Ovary (tissue), 9 donors: ENCODE measurements around the gene ARVCF. TPM values are rescaled to one million over a fixed set of nuclear protein-coding genes. Genes with fewer than 3 reads are reported as not detected.

ENCODE experiments used
- DNase-seq, 5 donors: peaks; one replicate each; pipeline ENCODE4 v3.0.0-alpha.2; 2019 to 2020
- H3K27ac ChIP-seq, 2 donors: fragments of 200-600 bp; one replicate each; pipeline versions ENCODE4 v1.5.1 to v1.8.0; 2019 to 2022
- H3K27me3 ChIP-seq: fragments of 200-600 bp; one replicate; pipeline ENCODE4 v1.8.0; 2022
- H3K36me3 ChIP-seq: fragments of 200-600 bp; sonication (generic); one replicate; pipeline ENCODE4 v1.5.1; 2019
- H3K4me1 ChIP-seq: one replicate; pipeline ENCODE4 v1.8.1; 2013; ENCODE audit warnings: mild to moderate bottlenecking, moderate library complexity; ENCODE audit not compliant: insufficient read depth
- H3K4me3 ChIP-seq: fragments of 200-600 bp; sonication (generic); one replicate; pipeline ENCODE4 v1.5.1; 2017
- H3K9me3 ChIP-seq, 2 donors: fragments of 200-600 bp in 1 of 2; sonication (generic) in 1 of 2; one replicate each; pipeline versions ENCODE4 v1.5.1 to v1.8.1; 2013 to 2019; ENCODE audit warnings: mild to moderate bottlenecking in 1 of 2, moderate library complexity in 1 of 2
- CTCF ChIP-seq, 3 donors: fragments of 450-650 bp in 2 of 3; fragments of 200-600 bp in 1 of 3; IDR thresholded peaks; one replicate each; pipeline versions ENCODE4 v1.5.1 to v1.8.0; 2016 to 2022; ENCODE audit warnings: antibody characterized with exemption in 3 of 3, mild to moderate bottlenecking in 1 of 3
- EP300 ChIP-seq: sonication (generic); formaldehyde crosslinking; IDR thresholded peaks from one replicate; pipeline ENCODE4 v1.6.1; 2017; ENCODE audit warnings: antibody characterized with exemption
- POLR2A ChIP-seq: fragments of 450-650 bp; IDR thresholded peaks from one replicate; pipeline ENCODE4 v1.6.1; 2017; ENCODE audit warnings: antibody characterized with exemption, mild to moderate bottlenecking, moderate library complexity
- WGBS, 3 donors: extraction: QIAGEN DNeasy Blood & Tissue Kit in 1 of 3; methylation state at CpG; one replicate each; pipeline versions ENCODE4 v1.1.5 to v1.1.7; 2013 to 2017; 5-methylcytosine and 5-hydroxymethylcytosine counted together
- intact Hi-C, 4 donors: fragments of 100-400 bp; cut with DNase I; formaldehyde crosslinking; loops; one replicate each; pipeline versions ENCODE4 v1.11.0 to v1.15.1; 2022 to 2023
- polyA plus RNA-seq, 2 donors: library from polyadenylated mRNA; stranded (reverse); fragments of 200-250 nt in 1 of 2; fragments of 350-450 nt in 1 of 2; fragmentation: Illumina TruSeq in 1 of 2; extraction: RNeasy Lipid Tissue Mini Kit (QIAGEN cat#74804) in 1 of 2; gene quantifications; one replicate each; pipeline ENCODE4 v1.2.3, GENCODE V29; 2013 to 2014
- total RNA-seq, 7 donors: library from RNA; depleted of rRNA in 2 of 7; stranded (reverse); fragments of >200 nt in 2 of 7; fragmentation: NEBNext Ultra II Directional in 3 of 7; extraction: Animal tissue kit (Norgen Biotek cat#: 25700) in 3 of 7; gene quantifications; one replicate each; pipeline versions ENCODE4 v1.1.0 to v1.2.4, GENCODE V29; 2016 to 2023
- donor health status: DM: no; HTN: no; CAD: no; lungs with moderate emphysema.
- donor health status: DM: no; HTN: no; CAD: no.
- donor health status: Bipolar disorder and iron deficiency.
- donor health status: DM: yes; HTN: yes; CAD: no.
- donor health status: DM: no; HTN: no; CAD: no.
- donor health status: DM: yes; HTN: yes; CAD: no.

The ARVCF gene
- total and polyA plus RNA-seq, 9 donors = 0.42 to 23.8 (median 14.0) TPM

DNA sequence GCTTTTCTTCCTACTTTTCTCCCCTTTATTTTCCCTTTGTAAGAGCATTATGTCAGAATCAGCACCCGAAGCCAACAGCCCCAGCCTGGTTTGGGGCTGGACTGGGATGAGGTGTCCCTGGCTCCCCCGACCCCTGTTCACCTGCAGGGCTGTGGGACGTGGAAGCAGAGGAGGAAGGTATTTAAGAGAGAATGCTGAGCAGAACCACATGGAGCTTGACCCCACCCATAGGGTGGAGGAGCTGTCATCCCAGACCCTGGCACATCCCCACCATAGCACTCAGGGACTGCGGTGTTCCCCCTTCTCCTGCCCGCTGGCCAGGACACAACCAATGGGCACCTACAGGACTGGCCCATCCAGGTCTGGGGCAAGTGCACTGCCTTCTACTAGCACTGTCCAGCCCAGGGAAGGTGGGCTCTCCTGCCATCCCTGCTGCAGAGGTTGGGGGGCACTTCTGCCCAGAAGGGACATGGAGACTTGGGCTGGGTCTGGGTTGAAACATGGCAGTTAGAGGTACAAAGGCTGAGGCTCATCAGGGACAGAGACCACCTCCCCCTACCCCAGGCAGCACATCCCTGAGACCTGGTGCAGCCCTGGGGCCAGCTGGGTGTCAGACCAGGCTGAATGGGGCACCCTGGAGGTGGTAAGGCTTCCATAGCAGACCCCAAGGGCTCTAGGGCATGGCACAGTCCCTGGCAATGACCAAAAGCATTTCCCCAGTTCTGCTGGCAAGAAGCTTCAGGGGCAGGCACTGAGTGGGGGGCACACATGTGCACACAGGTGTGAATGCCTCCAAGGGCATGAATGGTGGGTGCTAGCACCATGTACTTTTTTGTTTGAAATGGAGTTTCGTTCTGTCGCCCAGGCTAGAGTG lies 23.9 kb upstream of the ARVCF start:
- TF ChIP-seq EP300 = no peak
- no peak for TF ChIP-seq CTCF (IDR thresholded peaks at IDR 0.05)
- no peak for TF ChIP-seq POLR2A
- no peaks in the 10 kb centered on the region for H3K9me3 ChIP-seq
- H3K27ac ChIP-seq = no peak overlapping the region
- no peaks in the 10 kb centered on the region for H3K4me1 ChIP-seq
- DNase-seq = no peak
- intact Hi-C loops = no loop called here
- no peaks in the 10 kb centered on the region for H3K36me3 ChIP-seq
- H3K4me3 ChIP-seq = no peak overlapping the region
- H3K27me3 ChIP-seq = no peaks in the 10 kb centered on the region
- 88 to 90% (median 88%) methylated on average over 7 of the region's 7 CpGs for WGBS, 3 donors

DNA sequence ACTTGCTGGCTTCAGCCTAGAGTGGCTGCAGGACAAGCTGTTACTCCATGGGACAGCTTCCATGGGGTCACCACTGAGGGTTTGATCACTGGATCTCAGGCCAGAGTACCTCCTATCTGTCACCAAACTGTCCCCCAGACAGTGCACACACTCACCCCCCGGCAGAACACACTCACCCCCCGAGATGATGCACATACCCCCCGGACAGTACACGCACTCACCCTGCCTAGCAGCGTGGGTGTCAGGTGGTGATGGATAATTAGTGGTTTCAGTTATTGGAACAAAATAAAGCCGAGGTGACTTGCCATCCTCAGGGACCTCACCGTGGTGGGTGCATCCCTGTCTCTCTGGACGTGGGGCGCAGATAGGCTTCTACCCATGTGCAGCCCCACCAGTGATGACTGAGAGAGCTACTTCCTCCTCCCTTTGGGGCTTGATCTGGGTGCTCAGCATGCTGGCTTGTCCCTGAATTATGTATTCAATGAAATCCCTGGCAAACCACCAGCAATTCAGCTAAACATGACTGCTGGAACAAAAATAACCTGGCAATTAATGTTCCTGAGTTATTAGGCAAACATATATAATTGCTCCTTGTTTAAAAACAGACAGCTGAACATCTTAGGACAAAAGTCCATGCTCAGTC lies 23.2 kb upstream of the ARVCF start:
- intact Hi-C loops = no loop called here
- no peak for DNase-seq
- no peaks in the 10 kb centered on the region for H3K4me1 ChIP-seq
- H3K36me3 ChIP-seq = no peaks in the 10 kb centered on the region
- TF ChIP-seq CTCF (IDR thresholded peaks at IDR 0.05) (no peak), POLR2A (no peak), EP300 (no peak)
- no peak overlapping the region for H3K4me3 ChIP-seq
- 82 to 94% (median 87%) methylated on average over 9 of the region's 9 CpGs for WGBS, 3 donors
- no peaks in the 10 kb centered on the region for H3K9me3 ChIP-seq
- H3K27me3 ChIP-seq = no peaks in the 10 kb centered on the region
- no peak overlapping the region for H3K27ac ChIP-seq

DNA sequence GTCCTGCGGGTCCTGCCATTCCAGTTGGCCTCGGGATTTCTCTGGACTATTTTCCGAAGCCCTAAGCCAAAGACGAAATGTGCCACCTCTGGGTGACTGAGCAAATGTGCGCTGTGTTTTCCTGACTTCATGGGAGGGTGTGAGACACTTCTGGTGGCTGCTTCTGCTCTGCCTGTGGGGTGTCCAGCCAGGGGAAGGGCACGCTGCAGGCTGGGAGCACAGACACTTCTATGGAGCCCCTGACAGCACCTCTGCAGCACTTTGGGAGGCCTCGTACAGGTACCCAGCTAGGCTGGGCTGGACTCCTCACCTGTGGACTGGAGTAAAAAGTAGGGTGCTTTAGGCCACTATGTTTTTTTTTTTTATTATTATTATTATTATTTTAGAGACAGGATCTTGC lies 22.0 kb upstream of the ARVCF start:
- H3K4me1 ChIP-seq = no peaks in the 10 kb centered on the region
- H3K36me3 ChIP-seq = no peaks in the 10 kb centered on the region
- H3K27me3 ChIP-seq = no peaks in the 10 kb centered on the region
- no peaks in the 10 kb centered on the region for H3K9me3 ChIP-seq
- intact Hi-C loops = no loop called here
- TF ChIP-seq EP300 = no peak
- no peak for TF ChIP-seq CTCF (IDR thresholded peaks at IDR 0.05)
- no peak for TF ChIP-seq POLR2A
- WGBS, 3 donors = 92 to 94% (median 92%) methylated on average over 7 of the region's 7 CpGs
- no peak overlapping the region for H3K4me3 ChIP-seq
- DNase-seq = no peak
- H3K27ac ChIP-seq = no peak overlapping the region

DNA sequence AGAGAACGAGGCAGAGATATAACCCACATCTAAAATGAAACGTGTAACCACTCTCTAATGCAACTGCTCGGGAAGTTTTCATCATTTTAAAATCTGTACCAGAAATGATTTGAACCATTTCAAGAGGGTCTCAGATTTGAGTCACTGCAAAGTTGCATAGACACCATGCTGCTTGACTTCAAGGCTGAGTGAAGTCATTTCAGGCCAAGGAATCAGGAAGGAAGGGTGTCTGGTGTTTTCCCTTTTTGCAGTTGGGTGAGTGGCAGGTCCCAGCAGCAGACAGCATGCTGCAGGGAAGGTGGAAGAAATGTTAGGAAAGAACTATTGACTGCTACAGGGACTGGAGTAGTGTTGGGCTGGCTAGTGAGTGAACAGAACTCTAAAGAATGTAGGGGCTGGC lies 20.8 kb upstream of the ARVCF start:
- Histone ChIP-seq H3K4me3 (no peak overlapping the region), H3K9me3 (no peaks in the 10 kb centered on the region), H3K27me3 (no peaks in the 10 kb centered on the region), H3K4me1 (peaks cover 3% of the 10 kb centered on the region), H3K36me3 (no peaks in the 10 kb centered on the region), H3K27ac (no peak overlapping the region)
- no peak for DNase-seq
- TF ChIP-seq EP300 = no peak
- no peak for TF ChIP-seq POLR2A
- TF ChIP-seq CTCF (IDR thresholded peaks at IDR 0.05) = no peak
- intact Hi-C loops = no loop called here
- WGBS, 3 donors = 82 to 90% (median 88%) methylated on average over 3 of the region's 3 CpGs
